Muscle layer of colon (tissue), 2 donors: ENCODE data around the gene FAR2.

Experiments
- H3K27ac ChIP-seq: one replicate; pipeline ENCODE4 v1.7.0; 2013; ENCODE audit warnings: low read depth, mild to moderate bottlenecking, low read length, moderate library complexity
- H3K27me3 ChIP-seq, 2 donors: one replicate each; pipeline ENCODE4 v1.7.0; 2013; ENCODE audit warnings: low read length in 2 of 2, mild to moderate bottlenecking in 2 of 2; ENCODE audit not compliant: insufficient read depth in 2 of 2, control insufficient read depth in 1 of 2
- H3K36me3 ChIP-seq: one replicate; pipeline ENCODE4 v1.7.0; 2013; ENCODE audit warnings: mild to moderate bottlenecking, low read length; ENCODE audit not compliant: insufficient read depth
- H3K4me1 ChIP-seq: one replicate; pipeline ENCODE4 v1.7.0; 2013; ENCODE audit warnings: mild to moderate bottlenecking, low read length; ENCODE audit not compliant: insufficient read depth
- H3K4me3 ChIP-seq, 2 donors: one replicate each; pipeline ENCODE4 v1.7.0; 2013; ENCODE audit warnings: low read length in 2 of 2, low read depth in 1 of 2, mild to moderate bottlenecking in 1 of 2, moderate library complexity in 1 of 2
- H3K9ac ChIP-seq: one replicate; pipeline ENCODE4 v1.7.0; 2013; ENCODE audit warnings: low read length
- H3K9me3 ChIP-seq: one replicate; pipeline ENCODE4 v1.7.0; 2013; ENCODE audit warnings: mild to moderate bottlenecking, low read length
- donor health status: abdominal sarcoma.
- donor health status: Adenocarcinoma of cecum.

The FAR2 gene

DNA sequence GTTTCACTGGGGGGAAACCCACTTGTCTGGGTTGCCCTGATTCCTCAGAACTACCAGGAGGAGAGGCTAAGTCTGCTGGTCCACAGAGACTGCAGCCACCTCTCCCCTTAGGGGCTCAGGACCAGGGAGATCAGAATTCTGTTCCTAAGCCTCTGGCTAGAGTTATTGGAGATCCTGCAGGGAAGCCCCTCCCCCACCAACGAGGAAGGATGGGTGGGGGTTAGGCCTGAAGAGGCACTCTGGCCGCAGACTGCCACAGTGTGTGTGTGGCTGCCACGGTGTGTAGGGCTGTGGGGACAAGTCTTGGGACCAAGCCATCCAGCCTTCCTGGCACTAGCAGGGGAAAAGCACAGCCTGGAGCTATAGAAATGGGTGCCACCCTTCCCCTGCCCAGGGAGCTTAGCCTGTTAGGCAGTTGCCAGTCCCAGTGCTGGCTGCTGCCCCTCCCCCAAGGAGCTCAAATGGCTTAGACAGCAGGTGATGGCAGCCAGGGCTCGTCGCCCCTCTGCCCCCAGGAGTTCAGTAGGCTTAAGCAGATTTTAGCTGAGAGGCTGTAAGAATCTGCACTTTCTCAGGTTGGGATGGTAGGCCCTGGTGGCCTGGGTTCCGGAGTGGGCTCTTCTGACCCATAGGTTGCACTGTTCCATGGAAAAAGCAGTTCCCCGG lies 124.2 kb downstream of the FAR2 start:
- H3K9ac ChIP-seq, result no peak overlapping the region
- no peaks in the 10 kb centered on the region for H3K9me3 ChIP-seq
- H3K4me3 ChIP-seq, result no peak overlapping the region
- H3K27ac ChIP-seq, result no peak overlapping the region
- H3K4me1 ChIP-seq, result no peaks in the 10 kb centered on the region
- H3K36me3 ChIP-seq, result no peaks in the 10 kb centered on the region
- no peaks in the 10 kb centered on the region for H3K27me3 ChIP-seq

DNA sequence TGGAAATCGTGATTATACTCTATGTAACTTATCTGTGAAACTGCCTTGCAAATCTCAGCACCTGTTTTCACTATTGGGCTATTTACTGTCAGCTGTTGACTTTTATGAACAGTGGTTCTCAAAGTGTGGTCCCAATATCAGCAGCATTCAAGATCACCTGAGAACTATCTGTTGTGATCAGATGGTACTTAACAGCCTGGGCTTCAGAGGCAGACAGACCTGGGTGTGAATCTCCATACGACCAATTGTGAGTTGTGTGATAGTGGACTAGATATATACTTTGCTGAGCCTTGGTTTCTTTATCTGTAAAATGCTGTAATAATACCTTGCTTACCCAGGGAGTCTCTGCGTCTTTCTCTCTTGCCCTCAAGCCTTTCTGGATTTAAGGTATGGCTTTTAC lies 126.8 kb downstream of the FAR2 start:
- no peak overlapping the region for H3K27ac ChIP-seq
- no peak overlapping the region for H3K9ac ChIP-seq
- H3K9me3 ChIP-seq, result no peaks in the 10 kb centered on the region
- H3K27me3 ChIP-seq, result no peaks in the 10 kb centered on the region
- no peak overlapping the region for H3K4me3 ChIP-seq
- H3K4me1 ChIP-seq, result peaks cover 6% of the 10 kb centered on the region
- no peaks in the 10 kb centered on the region for H3K36me3 ChIP-seq

DNA sequence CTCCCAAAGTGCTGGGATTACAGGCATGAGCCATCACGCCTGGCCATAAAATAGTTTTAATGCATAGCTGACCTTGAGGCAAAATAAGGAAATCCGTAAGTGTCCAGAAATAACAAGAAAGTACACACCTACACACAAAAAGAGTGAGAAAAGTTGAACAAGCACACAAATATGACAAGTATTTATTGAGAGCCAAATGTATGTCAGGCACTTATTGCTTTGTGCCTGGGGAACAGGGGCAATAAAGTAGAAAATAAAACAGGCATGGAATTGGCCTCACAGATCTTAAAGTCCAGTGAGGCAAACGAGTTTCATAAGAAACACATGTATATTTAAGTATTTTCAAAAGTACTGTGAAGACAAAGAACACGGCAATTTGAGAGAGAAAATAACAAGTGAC lies 128.2 kb downstream of the FAR2 start:
- no peak overlapping the region for H3K27ac ChIP-seq
- no peaks in the 10 kb centered on the region for H3K9me3 ChIP-seq
- H3K27me3 ChIP-seq, result no peaks in the 10 kb centered on the region
- H3K36me3 ChIP-seq, result no peaks in the 10 kb centered on the region
- no peak overlapping the region for H3K4me3 ChIP-seq
- no peak overlapping the region for H3K9ac ChIP-seq
- peaks cover 10% of the 10 kb centered on the region for H3K4me1 ChIP-seq

DNA sequence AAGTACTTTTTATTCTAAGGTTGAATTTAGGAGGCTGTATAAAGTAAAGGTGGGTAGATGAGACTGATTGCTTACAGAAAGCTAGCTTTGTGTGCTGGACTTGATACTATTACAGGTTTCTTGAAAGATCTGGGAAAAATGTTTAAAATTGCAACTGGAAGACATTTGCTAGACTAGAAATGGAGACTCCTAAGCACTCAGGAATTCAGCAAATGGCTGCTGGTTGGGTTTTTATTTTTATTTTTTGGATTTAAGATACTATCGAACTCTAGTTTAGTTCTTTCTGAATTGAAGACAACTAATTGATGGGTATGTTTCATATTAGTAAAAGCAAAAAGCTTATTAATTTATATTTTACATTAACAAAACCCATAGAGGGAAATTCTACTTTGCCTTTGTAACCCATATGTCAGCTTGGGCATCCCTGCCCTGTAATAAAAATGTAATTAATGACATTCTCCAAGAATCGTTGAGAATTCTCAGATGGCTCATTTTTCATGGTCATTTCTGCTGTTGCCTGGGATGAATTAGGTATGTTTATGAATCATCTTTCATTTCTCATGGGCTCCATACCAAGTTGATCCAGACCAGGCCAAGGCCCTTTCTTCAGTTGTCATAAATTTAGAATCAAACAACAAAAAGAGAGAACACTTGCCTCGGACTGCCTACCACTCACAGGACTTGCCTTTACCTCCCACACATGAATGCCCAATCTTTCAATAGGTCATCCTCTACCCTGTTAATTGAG lies 129.8 kb downstream of the FAR2 start:
- no peak overlapping the region for H3K9ac ChIP-seq
- no peak overlapping the region for H3K27ac ChIP-seq
- H3K4me1 ChIP-seq, result peaks cover 11% of the 10 kb centered on the region
- no peak overlapping the region for H3K4me3 ChIP-seq
- H3K27me3 ChIP-seq, result no peaks in the 10 kb centered on the region
- H3K36me3 ChIP-seq, result no peaks in the 10 kb centered on the region
- H3K9me3 ChIP-seq, result no peaks in the 10 kb centered on the region

DNA sequence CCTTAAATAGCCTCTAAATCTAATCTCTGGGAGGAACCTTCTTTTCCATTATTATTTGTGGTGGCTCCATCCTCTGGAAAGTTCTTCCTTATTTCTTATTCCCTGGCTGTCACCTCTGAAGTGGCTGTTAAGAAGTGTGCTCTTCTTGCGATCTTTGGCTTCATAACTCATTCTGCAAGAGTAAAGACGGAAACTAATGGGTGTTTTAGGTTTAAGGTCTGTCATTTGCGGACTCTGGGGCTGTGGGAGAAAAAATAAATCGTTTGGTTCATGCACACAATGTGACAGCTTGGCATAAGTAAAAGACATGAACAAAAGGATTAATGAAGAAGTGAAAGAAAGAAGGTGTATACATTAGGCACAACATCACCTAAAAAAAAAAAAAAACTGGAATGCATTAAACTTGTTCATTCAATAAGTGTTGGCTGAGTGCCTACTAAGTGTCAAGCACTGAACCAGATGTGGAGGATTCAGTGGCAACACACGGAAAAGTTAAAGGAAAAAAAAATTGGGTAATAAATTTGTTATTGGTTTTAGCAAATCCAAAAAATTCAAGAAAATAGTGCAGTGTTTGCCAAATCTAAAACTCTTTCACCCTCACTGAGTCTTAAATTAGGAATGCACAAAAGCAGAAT lies 132.4 kb downstream of the FAR2 start:
- Histone ChIP-seq H3K27me3 (no peaks in the 10 kb centered on the region), H3K4me3 (no peak overlapping the region), H3K9ac (no peak overlapping the region), H3K36me3 (no peaks in the 10 kb centered on the region), H3K4me1 (peaks cover 11% of the 10 kb centered on the region), H3K9me3 (no peaks in the 10 kb centered on the region), H3K27ac (no peak overlapping the region)

DNA sequence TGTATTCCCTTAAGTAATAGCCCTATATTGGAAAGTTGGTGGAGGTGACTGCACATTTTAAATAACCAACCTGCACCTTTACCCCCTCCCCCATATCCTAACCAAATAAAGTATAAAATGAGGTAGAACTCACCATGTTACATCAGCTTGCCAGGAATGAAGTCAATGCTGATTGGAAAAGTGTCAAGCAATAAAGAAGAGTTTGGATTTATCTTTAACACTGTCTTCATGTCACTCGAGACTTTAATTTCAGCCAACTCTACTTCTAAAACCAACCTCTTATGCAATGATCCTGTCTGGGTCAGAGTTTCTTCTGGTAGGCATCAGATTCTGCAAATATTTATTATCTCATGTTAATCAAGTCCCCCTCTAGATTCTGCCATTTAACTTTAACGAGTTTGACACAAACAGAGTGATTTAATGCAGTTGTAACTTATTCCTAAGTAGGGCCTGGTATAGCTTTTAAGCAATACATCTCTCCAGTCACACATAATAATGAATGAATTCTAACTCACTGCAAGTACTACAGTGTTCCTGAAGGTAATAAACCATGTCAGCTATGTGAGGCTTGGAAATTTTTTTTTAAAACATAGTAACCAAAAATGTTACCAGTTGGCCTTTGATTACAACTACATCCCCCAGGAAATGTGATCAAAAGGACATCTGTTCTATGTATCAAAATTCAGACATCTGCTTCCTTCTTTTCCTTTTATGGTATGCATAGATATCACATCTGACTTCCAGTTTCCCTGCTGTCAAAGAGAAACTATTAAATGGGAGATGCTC lies 133.1 kb downstream of the FAR2 start:
- H3K4me1 ChIP-seq, result peaks cover 11% of the 10 kb centered on the region
- no peaks in the 10 kb centered on the region for H3K36me3 ChIP-seq
- H3K27me3 ChIP-seq, result no peaks in the 10 kb centered on the region

DNA sequence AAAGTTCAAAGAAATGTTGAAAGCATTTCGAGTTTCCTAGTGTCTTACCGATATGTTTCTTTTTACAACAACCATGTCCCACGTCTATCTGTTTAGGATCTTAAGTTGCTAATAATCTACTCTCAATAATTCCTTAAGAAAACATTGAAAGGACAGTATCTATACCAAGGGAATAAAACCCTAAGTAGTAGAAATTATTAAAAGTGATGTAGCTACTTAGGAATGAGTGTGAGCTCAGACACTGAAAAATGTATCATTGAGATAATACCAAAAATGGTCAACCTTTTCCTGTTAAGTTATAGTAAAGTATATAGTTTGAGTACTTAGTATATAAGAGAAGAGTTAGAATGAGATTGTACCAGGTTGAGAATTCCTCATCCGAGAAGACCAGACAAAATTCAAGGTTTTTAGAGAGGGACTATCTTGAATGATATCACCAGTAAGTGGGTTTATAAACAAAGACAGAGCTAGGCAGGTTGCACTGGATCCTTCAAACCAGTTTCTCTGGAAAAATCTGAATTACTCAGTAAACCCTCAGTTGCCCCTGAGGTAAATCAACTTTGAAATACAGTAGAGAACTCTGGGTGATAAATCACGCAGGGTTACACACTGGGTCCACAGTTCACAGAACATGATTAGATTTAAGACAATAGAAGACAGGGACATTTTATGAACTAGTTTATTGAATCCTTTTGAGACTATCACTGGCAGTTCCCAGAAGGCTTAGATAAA lies 135.1 kb downstream of the FAR2 start:
- Histone ChIP-seq H3K9me3 (no peaks in the 10 kb centered on the region), H3K27ac (no peak overlapping the region), H3K27me3 (no peaks in the 10 kb centered on the region), H3K4me1 (peaks cover 6% of the 10 kb centered on the region), H3K4me3 (no peak overlapping the region), H3K36me3 (no peaks in the 10 kb centered on the region), H3K9ac (no peak overlapping the region)

More for the DNA sequence above, 133.1 kb downstream of the FAR2 start:
- H3K9ac ChIP-seq, result no peak overlapping the region
- no peak overlapping the region for H3K4me3 ChIP-seq
- H3K27ac ChIP-seq, result no peak overlapping the region
- no peaks in the 10 kb centered on the region for H3K9me3 ChIP-seq

DNA sequence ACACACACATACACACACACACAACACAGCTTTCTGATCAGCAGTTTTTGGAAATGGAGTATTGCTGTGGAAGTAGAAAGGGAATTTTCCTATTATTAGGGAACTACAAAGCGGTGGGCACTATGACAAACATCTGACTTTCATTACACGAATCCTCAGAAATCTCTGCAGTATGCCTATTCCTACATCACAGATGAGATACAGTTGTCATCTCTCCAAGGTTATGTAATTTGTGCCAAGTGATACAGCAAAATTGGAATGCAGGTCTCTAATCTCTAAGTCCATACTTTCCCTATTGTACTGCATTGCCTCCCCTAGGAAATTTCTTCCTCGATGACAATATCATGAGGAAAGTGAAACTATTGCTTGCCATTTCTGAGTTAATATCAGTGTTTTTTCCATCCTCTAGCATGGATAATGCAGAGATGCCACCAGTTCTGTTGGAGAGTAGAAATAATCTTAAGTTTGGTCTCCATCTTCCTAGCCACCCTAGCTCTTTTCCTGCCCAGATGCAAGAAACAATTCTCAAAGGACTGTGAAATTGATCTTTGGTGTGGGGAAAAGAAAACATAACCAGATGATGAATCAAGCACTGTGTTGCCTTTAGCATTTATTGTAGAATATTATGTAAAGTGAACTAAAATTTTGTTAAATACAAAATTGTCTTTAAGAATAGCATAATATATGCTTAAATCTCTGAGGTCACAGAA lies 137.2 kb downstream of the FAR2 start:
- Histone ChIP-seq H3K9me3 (peaks cover 3% of the 10 kb centered on the region), H3K36me3 (no peaks in the 10 kb centered on the region), H3K27ac (no peak overlapping the region), H3K4me3 (no peak overlapping the region), H3K9ac (no peak overlapping the region), H3K27me3 (no peaks in the 10 kb centered on the region), H3K4me1 (peaks cover 6% of the 10 kb centered on the region)

DNA sequence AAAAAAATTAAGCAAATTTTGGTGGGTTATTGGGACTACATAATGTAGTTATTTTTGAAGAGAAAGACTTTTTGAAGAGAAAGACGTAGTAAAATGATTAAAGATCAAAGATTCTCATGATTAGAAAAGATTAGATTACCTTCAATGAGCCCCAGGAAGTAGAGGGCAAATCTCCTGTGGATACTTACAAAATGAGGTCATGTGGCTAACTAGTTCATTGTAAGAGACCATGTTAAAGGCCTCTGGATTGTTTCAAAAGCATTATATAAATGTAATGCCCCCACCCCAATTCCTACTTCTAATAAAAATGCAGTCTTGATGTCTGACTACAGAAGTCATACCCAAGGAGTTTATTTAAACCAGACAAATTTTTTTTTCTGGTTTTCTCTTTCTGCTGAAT lies 138.5 kb downstream of the FAR2 start:
- H3K36me3 ChIP-seq, result no peaks in the 10 kb centered on the region
- H3K27ac ChIP-seq, result no peak overlapping the region
- H3K9me3 ChIP-seq, result peaks cover 3% of the 10 kb centered on the region
- H3K4me3 ChIP-seq, result no peak overlapping the region
- H3K4me1 ChIP-seq, result no peaks in the 10 kb centered on the region
- H3K9ac ChIP-seq, result no peak overlapping the region
- H3K27me3 ChIP-seq, result no peaks in the 10 kb centered on the region

DNA sequence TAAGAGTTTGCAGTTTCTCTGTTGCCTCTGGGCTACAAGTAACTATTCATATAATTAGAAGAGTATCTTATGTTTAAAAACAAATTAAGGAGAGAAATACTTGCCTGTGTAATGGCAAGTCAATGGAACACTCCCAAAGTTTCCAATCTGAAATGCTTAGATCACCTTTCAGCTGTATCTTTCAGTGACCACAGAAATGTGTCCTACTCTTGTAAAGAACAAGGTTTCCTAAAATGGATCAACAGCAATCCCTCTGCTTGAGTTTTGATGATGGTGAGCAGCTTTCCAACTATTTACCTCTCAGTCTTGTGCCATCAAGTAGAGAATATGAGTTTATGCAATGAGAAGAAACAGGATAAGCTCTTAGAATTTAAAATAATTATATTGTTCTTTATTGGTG lies 139.0 kb downstream of the FAR2 start:
- no peak overlapping the region for H3K27ac ChIP-seq
- H3K27me3 ChIP-seq, result no peaks in the 10 kb centered on the region
- H3K4me1 ChIP-seq, result no peaks in the 10 kb centered on the region
- peaks cover 3% of the 10 kb centered on the region for H3K9me3 ChIP-seq
- H3K9ac ChIP-seq, result no peak overlapping the region
- no peak overlapping the region for H3K4me3 ChIP-seq
- H3K36me3 ChIP-seq, result no peaks in the 10 kb centered on the region
